GM12878 (cell line): ENCODE results near the gene NFKBIZ. TPM values are rescaled to one million over a fixed set of nuclear protein-coding genes. Genes with fewer than 3 reads are reported as not detected.
A peak's percentile ranks its signal among the peaks of the same experiment; 100 is the strongest.

ENCODE experiments used
- ATF7 ChIP-seq: fragments of 450-650 bp; IDR thresholded peaks from 2 replicates; pipeline ENCODE4 v1.6.1; 2016; ENCODE audit warnings: low read depth, mild to moderate bottlenecking
- BHLHE40 ChIP-seq, 2 experiments: fragments of 450-650 bp in 1 of 2; IDR thresholded peaks; 2 replicates each; pipeline ENCODE4 v1.6.1; 2011 to 2017; ENCODE audit warnings: low read depth in 2 of 2, borderline replicate concordance in 1 of 2, improper control_type of control experiment in 1 of 2, low read length in 1 of 2, mild to moderate bottlenecking in 1 of 2
- ETV6 ChIP-seq, 2 experiments: fragments of 450-650 bp in 1 of 2; IDR thresholded peaks in 1 of 2; conservative IDR thresholded peaks in 1 of 2; 2 replicates each; pipeline ENCODE4 v1.6.1; 2014; ENCODE audit warnings: antibody characterized with exemption in 1 of 2, borderline replicate concordance in 1 of 2, low read depth in 1 of 2, mild to moderate bottlenecking in 1 of 2, moderate library complexity in 1 of 2
- NR2C2 ChIP-seq: IDR thresholded peaks from 2 replicates; pipeline ENCODE4 v1.6.1; 2011; ENCODE audit warnings: borderline replicate concordance, low read depth; ENCODE audit not compliant: control insufficient read depth, insufficient read length
- RAD51 ChIP-seq: fragments of 450-650 bp; IDR thresholded peaks from 2 replicates; pipeline ENCODE4 v1.6.1; 2016; ENCODE audit warnings: moderate library complexity, mild to moderate bottlenecking, inconsistent platforms
- SMAD5 ChIP-seq: IDR thresholded peaks from 2 replicates; pipeline ENCODE4 v1.6.1; 2016; ENCODE audit warnings: antibody characterized with exemption, low read depth
- TARDBP ChIP-seq: IDR thresholded peaks from 2 replicates; pipeline ENCODE4 v1.6.1; 2016; ENCODE audit warnings: borderline replicate concordance
- YBX1 ChIP-seq: fragments of 450-650 bp; IDR thresholded peaks from 2 replicates; pipeline ENCODE4 v1.6.1; 2016; ENCODE audit warnings: antibody characterized with exemption
- polyA plus RNA-seq, 11 experiments: library from polyadenylated mRNA; depleted of rRNA in 4 of 11; unstranded in 6 of 11; stranded (reverse) in 5 of 11; fragments of >200 nt; fragmentation: Nextera tagmentation in 4 of 11; fragmentation: Illumina TruSeq in 1 of 11; extraction: Ambion mirVana in 4 of 11; extraction: Trizol in 1 of 11; gene quantifications; 1 replicate in 1 of 11; 2 replicates in 10 of 11; pipeline versions ENCODE4 v1.2.1 to v1.2.3, GENCODE V29; 2011 to 2016; ENCODE audit warnings: inconsistent platforms in 2 of 11, missing spikeins in 2 of 11, low read depth in 1 of 11
- total RNA-seq, 4 experiments: library from RNA; depleted of rRNA in 3 of 4; stranded (reverse); fragments of >200 nt in 3 of 4; fragmentation: Illumina TruSeq in 1 of 4; extraction: Trizol in 1 of 4; gene quantifications; 2 replicates each; pipeline versions ENCODE4 v1.2.1 to v1.2.3, GENCODE V29; 2013 to 2021
- TF ChIP-seq, protein P1 (sequence below): IDR thresholded peaks from 2 replicates; pipeline ENCODE4 v1.6.1; 2011; ENCODE audit warnings: mild to moderate bottlenecking, low read depth, low read length, moderate library complexity; ENCODE audit not compliant: insufficient replicate concordance
- TF ChIP-seq, protein P2 (sequence below), 3 experiments: IDR thresholded peaks in 2 of 3; conservative IDR thresholded peaks in 1 of 3; 2 replicates each; pipeline ENCODE4 v1.5.1; 2011; ENCODE audit warnings: low read depth in 3 of 3, low read length in 3 of 3, mild to moderate bottlenecking in 3 of 3, control low read depth in 2 of 3, moderate library complexity in 2 of 3, inconsistent platforms in 1 of 3, mixed read lengths in 1 of 3; ENCODE audit not compliant: control insufficient read depth in 2 of 3, insufficient read depth in 1 of 3; ENCODE audit errors: extremely low read depth in 1 of 3
- TF ChIP-seq, protein P3 (sequence below): IDR thresholded peaks from 2 replicates; pipeline ENCODE4 v1.6.1; 2012; ENCODE audit warnings: low read length, inconsistent platforms

Gene NFKBIZ
- total and polyA plus RNA-seq, 10 of the 15 experiments (the other 5 are each of a cell fraction or from before 2014, with no cell fraction given), result 6.3 to 53.8 (median 17.3) TPM

DNA sequence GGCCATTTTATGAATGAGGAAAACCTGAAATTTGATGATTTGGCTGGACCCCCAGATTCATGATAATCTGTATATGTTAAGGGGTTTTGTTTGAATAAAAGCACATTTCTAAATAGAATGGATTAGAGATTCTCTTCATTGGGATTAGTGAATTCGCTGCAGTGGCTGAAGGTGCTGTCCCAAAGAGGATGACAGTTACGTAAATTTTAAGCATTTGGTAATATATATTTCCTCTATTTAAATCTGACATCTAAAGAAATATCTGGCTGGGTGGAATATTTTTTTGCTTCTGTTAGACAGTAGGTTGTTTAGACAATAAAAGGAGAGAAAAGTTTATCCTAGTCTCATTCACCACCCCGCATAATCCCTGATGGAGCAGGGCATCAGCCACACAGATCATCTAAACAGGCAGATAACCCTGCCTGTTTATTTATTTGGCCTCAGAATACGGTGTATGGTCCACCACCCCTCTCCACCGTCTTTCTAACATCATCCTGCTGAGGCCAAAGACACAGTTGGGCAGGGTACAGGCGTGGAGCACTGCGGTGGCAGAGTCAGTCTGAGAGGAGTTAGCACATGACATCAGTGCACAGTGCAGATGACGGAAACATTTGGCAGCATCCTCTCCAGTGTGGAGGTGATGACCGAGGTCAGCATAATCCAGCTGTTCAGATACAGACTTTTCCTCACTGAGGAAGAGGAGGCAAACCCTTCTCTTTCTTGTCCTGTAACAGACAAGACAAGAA, 20.4 kb upstream of the NFKBIZ start (continued):
- TF ChIP-seq ETV6 (conservative IDR thresholded peaks at IDR 0.05 in 1 of 2, IDR thresholded peaks at IDR 0.05 in 1 of 2; ENCODE audit: borderline replicate concordance in 1 of 2, low read depth in 1 of 2) (no peak), RAD51 (0 out of 2 replicates have a peak, but pooled peaks have one; percentile 24), YBX1 (no peak), SMAD5 (peak; percentile 8; the same call in 1 of the 2 replicates), ATF7 (peak; percentile 91), NR2C2 (no peak), TARDBP (no peak), BHLHE40 (IDR thresholded peaks at IDR 0.05; ENCODE audit: borderline replicate concordance in 1 of 2, low read depth in 2 of 2, low read length in 1 of 2) (peak; percentile 36 to 67; a peak in 2 of 4 replicates)
- TF ChIP-seq, protein P1, sequence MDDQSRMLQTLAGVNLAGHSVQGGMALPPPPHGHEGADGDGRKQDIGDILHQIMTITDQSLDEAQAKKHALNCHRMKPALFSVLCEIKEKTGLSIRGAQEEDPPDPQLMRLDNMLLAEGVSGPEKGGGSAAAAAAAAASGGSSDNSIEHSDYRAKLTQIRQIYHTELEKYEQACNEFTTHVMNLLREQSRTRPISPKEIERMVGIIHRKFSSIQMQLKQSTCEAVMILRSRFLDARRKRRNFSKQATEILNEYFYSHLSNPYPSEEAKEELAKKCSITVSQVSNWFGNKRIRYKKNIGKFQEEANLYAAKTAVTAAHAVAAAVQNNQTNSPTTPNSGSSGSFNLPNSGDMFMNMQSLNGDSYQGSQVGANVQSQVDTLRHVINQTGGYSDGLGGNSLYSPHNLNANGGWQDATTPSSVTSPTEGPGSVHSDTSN, result no peak
- TF ChIP-seq, protein P2, sequence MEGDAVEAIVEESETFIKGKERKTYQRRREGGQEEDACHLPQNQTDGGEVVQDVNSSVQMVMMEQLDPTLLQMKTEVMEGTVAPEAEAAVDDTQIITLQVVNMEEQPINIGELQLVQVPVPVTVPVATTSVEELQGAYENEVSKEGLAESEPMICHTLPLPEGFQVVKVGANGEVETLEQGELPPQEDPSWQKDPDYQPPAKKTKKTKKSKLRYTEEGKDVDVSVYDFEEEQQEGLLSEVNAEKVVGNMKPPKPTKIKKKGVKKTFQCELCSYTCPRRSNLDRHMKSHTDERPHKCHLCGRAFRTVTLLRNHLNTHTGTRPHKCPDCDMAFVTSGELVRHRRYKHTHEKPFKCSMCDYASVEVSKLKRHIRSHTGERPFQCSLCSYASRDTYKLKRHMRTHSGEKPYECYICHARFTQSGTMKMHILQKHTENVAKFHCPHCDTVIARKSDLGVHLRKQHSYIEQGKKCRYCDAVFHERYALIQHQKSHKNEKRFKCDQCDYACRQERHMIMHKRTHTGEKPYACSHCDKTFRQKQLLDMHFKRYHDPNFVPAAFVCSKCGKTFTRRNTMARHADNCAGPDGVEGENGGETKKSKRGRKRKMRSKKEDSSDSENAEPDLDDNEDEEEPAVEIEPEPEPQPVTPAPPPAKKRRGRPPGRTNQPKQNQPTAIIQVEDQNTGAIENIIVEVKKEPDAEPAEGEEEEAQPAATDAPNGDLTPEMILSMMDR (IDR thresholded peaks at IDR 0.05 in 2 of 3, conservative IDR thresholded peaks at IDR 0.05 in 1 of 3; ENCODE audit: control insufficient read depth in 2 of 3, extremely low read depth in 1 of 3, insufficient read depth in 1 of 3, low read depth in 3 of 3, low read length in 3 of 3), result no peak
- TF ChIP-seq, protein P3, sequence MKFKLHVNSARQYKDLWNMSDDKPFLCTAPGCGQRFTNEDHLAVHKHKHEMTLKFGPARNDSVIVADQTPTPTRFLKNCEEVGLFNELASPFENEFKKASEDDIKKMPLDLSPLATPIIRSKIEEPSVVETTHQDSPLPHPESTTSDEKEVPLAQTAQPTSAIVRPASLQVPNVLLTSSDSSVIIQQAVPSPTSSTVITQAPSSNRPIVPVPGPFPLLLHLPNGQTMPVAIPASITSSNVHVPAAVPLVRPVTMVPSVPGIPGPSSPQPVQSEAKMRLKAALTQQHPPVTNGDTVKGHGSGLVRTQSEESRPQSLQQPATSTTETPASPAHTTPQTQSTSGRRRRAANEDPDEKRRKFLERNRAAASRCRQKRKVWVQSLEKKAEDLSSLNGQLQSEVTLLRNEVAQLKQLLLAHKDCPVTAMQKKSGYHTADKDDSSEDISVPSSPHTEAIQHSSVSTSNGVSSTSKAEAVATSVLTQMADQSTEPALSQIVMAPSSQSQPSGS, result peak; percentile 21; the same call in 1 of the 2 replicates
